ENCODE data around the gene DONSON.

- TF ChIP-seq EZH2 (IDR thresholded peaks at IDR 0.05; ENCODE audit: borderline replicate concordance, low read depth, low read length, poor library complexity, severe bottlenecking) (no peak), CTCF (conservative IDR thresholded peaks at IDR 0.05; ENCODE audit: low read depth, low read length) (no peak)
Observed at GRCh38 chr21:33531007-33531406, 57.5 kb downstream of the DONSON start.
